IMR-90 (cell line): Measurements from ENCODE around the gene MAEA.

Source experiments
- FOS ChIP-seq: fragments of 150-350 bp; IDR thresholded peaks from 2 replicates; pipeline ENCODE4 v1.6.1; 2016; ENCODE audit warnings: low read depth, low read length
- MAFK ChIP-seq: IDR thresholded peaks from 2 replicates; pipeline ENCODE4 v1.6.1; 2012; ENCODE audit warnings: low read depth, low read length, improper control_type of control experiment
- RCOR1 ChIP-seq: IDR thresholded peaks from 2 replicates; pipeline ENCODE4 v1.6.1; 2012; ENCODE audit warnings: mild to moderate bottlenecking, low read length, improper control_type of control experiment; ENCODE audit not compliant: insufficient replicate concordance
- RFX5 ChIP-seq: IDR thresholded peaks from 2 replicates; pipeline ENCODE4 v1.8.0; 2012; ENCODE audit warnings: low read depth, mild to moderate bottlenecking, low read length, moderate library complexity
- SMC3 ChIP-seq: fragments of 150-350 bp; IDR thresholded peaks from 2 replicates; pipeline ENCODE4 v1.6.1; 2016; ENCODE audit warnings: low read depth, mild to moderate bottlenecking, antibody characterized with exemption, low read length, moderate library complexity
- TF ChIP-seq, protein P1 (sequence below): conservative IDR thresholded peaks from 2 replicates; pipeline ENCODE4 v1.5.1; 2012; ENCODE audit warnings: mild to moderate bottlenecking, low read depth, low read length, improper control_type of control experiment

- TF ChIP-seq SMC3, result no peak
- TF ChIP-seq MAFK, result no peak
- TF ChIP-seq, protein P1, sequence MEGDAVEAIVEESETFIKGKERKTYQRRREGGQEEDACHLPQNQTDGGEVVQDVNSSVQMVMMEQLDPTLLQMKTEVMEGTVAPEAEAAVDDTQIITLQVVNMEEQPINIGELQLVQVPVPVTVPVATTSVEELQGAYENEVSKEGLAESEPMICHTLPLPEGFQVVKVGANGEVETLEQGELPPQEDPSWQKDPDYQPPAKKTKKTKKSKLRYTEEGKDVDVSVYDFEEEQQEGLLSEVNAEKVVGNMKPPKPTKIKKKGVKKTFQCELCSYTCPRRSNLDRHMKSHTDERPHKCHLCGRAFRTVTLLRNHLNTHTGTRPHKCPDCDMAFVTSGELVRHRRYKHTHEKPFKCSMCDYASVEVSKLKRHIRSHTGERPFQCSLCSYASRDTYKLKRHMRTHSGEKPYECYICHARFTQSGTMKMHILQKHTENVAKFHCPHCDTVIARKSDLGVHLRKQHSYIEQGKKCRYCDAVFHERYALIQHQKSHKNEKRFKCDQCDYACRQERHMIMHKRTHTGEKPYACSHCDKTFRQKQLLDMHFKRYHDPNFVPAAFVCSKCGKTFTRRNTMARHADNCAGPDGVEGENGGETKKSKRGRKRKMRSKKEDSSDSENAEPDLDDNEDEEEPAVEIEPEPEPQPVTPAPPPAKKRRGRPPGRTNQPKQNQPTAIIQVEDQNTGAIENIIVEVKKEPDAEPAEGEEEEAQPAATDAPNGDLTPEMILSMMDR, result no peak
- TF ChIP-seq FOS, result 0 out of 2 replicates have a peak, but pooled peaks have one; percentile 2
- no peak for TF ChIP-seq RCOR1
- no peak for TF ChIP-seq RFX5
These were observed 47.7 kb downstream of the MAEA start for GRCh38 chr4:1337376-1337831.
